H9 (cell line): ENCODE measurements around the gene DCT. TPM values are rescaled to one million over a fixed set of nuclear protein-coding genes. Genes with fewer than 3 reads are reported as not detected.
"Not testable (repeated sequence)": the region's sequence is repeated elsewhere in the genome, so short reads cannot be mapped to it uniquely, and the experiment has no call there.

Experiments used
- DNase-seq: peaks from one replicate; pipeline ENCODE4 v3.0.0-alpha.2; 2017
- H2AFZ ChIP-seq: one replicate; pipeline ENCODE4 v1.6.1; 2013; ENCODE audit warnings: mild to moderate bottlenecking, low read length, control low read depth, moderate library complexity
- H2AK5ac ChIP-seq: 2 replicates; pipeline ENCODE4 v1.6.1; 2013; ENCODE audit warnings: low read length, control low read depth, mixed read lengths; ENCODE audit not compliant: insufficient read length
- H2BK120ac ChIP-seq: one replicate; pipeline ENCODE4 v1.6.1; 2013; ENCODE audit warnings: low read depth, mild to moderate bottlenecking, low read length, control low read depth, inconsistent platforms; ENCODE audit not compliant: poor library complexity, severe bottlenecking
- H2BK12ac ChIP-seq: 2 replicates; pipeline ENCODE4 v1.6.1; 2013; ENCODE audit warnings: low read length, control low read depth, mixed read lengths, low read depth; ENCODE audit not compliant: insufficient read length
- H2BK15ac ChIP-seq: 2 replicates; pipeline ENCODE4 v1.6.1; 2013; ENCODE audit warnings: low read depth, low read length, control low read depth
- H2BK20ac ChIP-seq: one replicate; pipeline ENCODE4 v1.6.1; 2013; ENCODE audit warnings: low read depth, mild to moderate bottlenecking, low read length, control low read depth, inconsistent platforms; ENCODE audit not compliant: poor library complexity, severe bottlenecking
- H2BK5ac ChIP-seq: 2 replicates; pipeline ENCODE4 v1.6.1; 2013; ENCODE audit warnings: low read length, control low read depth, mixed read lengths; ENCODE audit not compliant: insufficient read length
- H3K14ac ChIP-seq: 2 replicates; pipeline ENCODE4 v1.6.1; 2013; ENCODE audit warnings: low read length, control low read depth; ENCODE audit not compliant: insufficient read depth
- H3K18ac ChIP-seq: 2 replicates; pipeline ENCODE4 v1.6.1; 2013; ENCODE audit warnings: low read depth, mild to moderate bottlenecking, mixed read lengths, low read length, control low read depth; ENCODE audit not compliant: insufficient read length
- H3K23ac ChIP-seq: 2 replicates; pipeline ENCODE4 v1.6.1; 2013; ENCODE audit warnings: low read length, control low read depth, mixed read lengths, low read depth; ENCODE audit not compliant: insufficient read length
- H3K23me2 ChIP-seq: 2 replicates; pipeline ENCODE4 v1.6.1; 2013; ENCODE audit warnings: low read depth, mild to moderate bottlenecking, mixed read lengths, low read length, control low read depth; ENCODE audit not compliant: insufficient read length, poor library complexity, severe bottlenecking
- H3K27ac ChIP-seq: 2 replicates; pipeline ENCODE4 v1.5.1; 2013; ENCODE audit warnings: low read length, control low read depth, mixed read lengths, low read depth; ENCODE audit not compliant: insufficient read length
- H3K27me3 ChIP-seq: 2 replicates; pipeline ENCODE4 v1.6.1; 2013; ENCODE audit warnings: low read length, control low read depth, inconsistent platforms; ENCODE audit not compliant: insufficient read depth
- H3K4ac ChIP-seq: 2 replicates; pipeline ENCODE4 v1.6.1; 2013; ENCODE audit warnings: low read depth, mild to moderate bottlenecking, control low read depth, inconsistent platforms, low read length, moderate library complexity
- H3K4me1 ChIP-seq: 2 replicates; pipeline ENCODE4 v1.6.1; 2013; ENCODE audit warnings: low read length, control low read depth, inconsistent platforms; ENCODE audit not compliant: insufficient read depth
- H3K4me2 ChIP-seq: 2 replicates; pipeline ENCODE4 v1.6.1; 2013; ENCODE audit warnings: low read length, control low read depth, mixed read lengths; ENCODE audit not compliant: insufficient read length, insufficient read depth
- H3K56ac ChIP-seq: 2 replicates; pipeline ENCODE4 v1.6.1; 2013; ENCODE audit warnings: low read depth, mild to moderate bottlenecking, mixed read lengths, low read length, control low read depth; ENCODE audit not compliant: insufficient read length
- H3K79me1 ChIP-seq: 2 replicates; pipeline ENCODE4 v1.6.1; 2013; ENCODE audit warnings: low read depth, mild to moderate bottlenecking, moderate library complexity, low read length, control low read depth, inconsistent platforms; ENCODE audit not compliant: insufficient read depth, poor library complexity, severe bottlenecking
- H3K79me2 ChIP-seq: 2 replicates; pipeline ENCODE4 v1.6.1; 2013; ENCODE audit warnings: low read length, control low read depth, inconsistent platforms; ENCODE audit not compliant: insufficient read depth
- H3K9ac ChIP-seq: 2 replicates; pipeline ENCODE4 v1.6.1; 2013; ENCODE audit warnings: low read length, control low read depth, mixed read lengths; ENCODE audit not compliant: insufficient read length; ENCODE audit errors: extremely low read depth
- H3K9me3 ChIP-seq: one replicate; pipeline ENCODE4 v1.6.1; 2013; ENCODE audit warnings: low read depth, low read length, inconsistent platforms; ENCODE audit not compliant: control insufficient read depth
- H3T11ph ChIP-seq: one replicate; pipeline ENCODE4 v1.6.1; 2013; ENCODE audit warnings: mild to moderate bottlenecking, low read length, control low read depth, inconsistent platforms
- H4K20me1 ChIP-seq: one replicate; pipeline ENCODE4 v1.6.1; 2013; ENCODE audit not compliant: control insufficient read depth, insufficient read length, insufficient read depth
- H4K5ac ChIP-seq: 2 replicates; pipeline ENCODE4 v1.6.1; 2013; ENCODE audit warnings: low read depth, mild to moderate bottlenecking, mixed read lengths, low read length, control low read depth; ENCODE audit not compliant: insufficient read length
- H4K8ac ChIP-seq: replicated peaks from 2 replicates; pipeline ENCODE4 v1.6.1; 2013; ENCODE audit warnings: low read length, control low read depth, mixed read lengths, low read depth; ENCODE audit not compliant: insufficient read length
- H4K91ac ChIP-seq: 2 replicates; pipeline ENCODE4 v1.6.1; 2013; ENCODE audit warnings: low read depth, mild to moderate bottlenecking, moderate library complexity, mixed read lengths, low read length, control low read depth; ENCODE audit not compliant: insufficient read length
- H3K27ac Mint-ChIP-seq, 3 experiments: 2 replicates in 2 of 3; 3 replicates in 1 of 3; pipeline ENCODE4 v1.8.0; 2020 to 2021; ENCODE audit warnings: mixed read lengths in 3 of 3, mild to moderate bottlenecking in 1 of 3, moderate library complexity in 1 of 3
- H3K27me3 Mint-ChIP-seq: 2 replicates; pipeline ENCODE4 v1.8.0; 2021; ENCODE audit warnings: low read depth, mild to moderate bottlenecking, moderate library complexity, mixed read lengths
- H3K36me3 Mint-ChIP-seq, 3 experiments: 2 replicates in 2 of 3; 3 replicates in 1 of 3; pipeline ENCODE4 v1.8.0; 2020 to 2021; ENCODE audit warnings: low read depth in 3 of 3, mixed read lengths in 3 of 3; ENCODE audit not compliant: insufficient read depth in 1 of 3
- H3K4me1 Mint-ChIP-seq, 2 experiments: 2 replicates each; pipeline ENCODE4 v1.8.0; 2020; ENCODE audit warnings: mixed read lengths in 2 of 2
- H3K4me3 Mint-ChIP-seq, 2 experiments: 2 replicates in 1 of 2; 3 replicates in 1 of 2; pipeline ENCODE4 v1.8.0; 2020 to 2021; ENCODE audit warnings: mild to moderate bottlenecking in 2 of 2, mixed read lengths in 2 of 2, moderate library complexity in 1 of 2
- H3K9me3 Mint-ChIP-seq, 2 experiments: 2 replicates in 1 of 2; 3 replicates in 1 of 2; pipeline ENCODE4 v1.8.0; 2020; ENCODE audit warnings: mild to moderate bottlenecking in 2 of 2, mixed read lengths in 2 of 2, moderate library complexity in 1 of 2
- CTCF ChIP-seq: fragments of 200-600 bp; sonication (generic); conservative IDR thresholded peaks from 3 replicates; pipeline ENCODE4 v1.8.0; 2021; ENCODE audit warnings: antibody characterized with exemption, mild to moderate bottlenecking
- WGBS: extraction: QIAGEN DNeasy Blood & Tissue Kit; methylation state at CpG from one replicate; pipeline ENCODE4 v1.1.7; 2013; ENCODE audit warnings: missing lambda C conversion rate, low lambda C conversion rate, mixed read lengths; ENCODE audit not compliant: insufficient read length; ENCODE audit errors: extremely low coverage; 5-methylcytosine and 5-hydroxymethylcytosine counted together
- total RNA-seq: library from RNA; stranded (reverse); gene quantifications from 2 replicates; pipeline ENCODE4 v1.2.1, GENCODE V29; 2021

Gene DCT
- total RNA-seq, 1 experiment from 2014 or later = not detected

- not testable (repeated sequence) for H3K4me1 Mint-ChIP-seq, H2AFZ ChIP-seq, H2BK5ac ChIP-seq, H3K4me2 ChIP-seq, H3K4me3 Mint-ChIP-seq, H4K5ac ChIP-seq, H3K79me2 ChIP-seq, H3T11ph ChIP-seq, DNase-seq, H2AK5ac ChIP-seq, H4K20me1 ChIP-seq, H2BK12ac ChIP-seq, H2BK15ac ChIP-seq, H2BK20ac ChIP-seq, H2BK120ac ChIP-seq, H3K27me3 Mint-ChIP-seq, H3K18ac ChIP-seq, H4K8ac ChIP-seq, H3K27ac ChIP-seq, H4K91ac ChIP-seq, H3K14ac ChIP-seq, H3K4me1 ChIP-seq, H3K9ac ChIP-seq, H3K9me3 Mint-ChIP-seq, H3K9me3 ChIP-seq, H3K27ac Mint-ChIP-seq, H3K23ac ChIP-seq, H3K79me1 ChIP-seq, H3K4ac ChIP-seq, H3K23me2 ChIP-seq, H3K36me3 Mint-ChIP-seq, H3K56ac ChIP-seq, H3K27me3 ChIP-seq
- peak; percentile 29; the same call in 1 of the 3 replicates for TF ChIP-seq CTCF
- WGBS = no CpG with 5 or more reads among the region's 7 CpGs
Observed at GRCh38 chr13:94526956-94527355, 47.5 kb upstream of the DCT start.
